Thyroid gland (tissue), 4 donors: ENCODE measurements around the gene HOTAIR. TPM values are rescaled to one million over a fixed set of nuclear protein-coding genes. Genes with fewer than 3 reads are reported as not detected.

Experiments
- DNase-seq, 2 donors: peaks; one replicate each; pipeline ENCODE4 v3.0.0-alpha.2; 2019
- H3K27ac ChIP-seq, 3 donors: fragments of 200-600 bp; sonication (generic); 1 replicate in 2 of 3; 2 replicates in 1 of 3; pipeline ENCODE4 v1.5.1; 2016 to 2019; ENCODE audit warnings: mild to moderate bottlenecking in 1 of 3, moderate library complexity in 1 of 3
- H3K27me3 ChIP-seq: fragments of 200-600 bp; sonication (generic); one replicate; pipeline ENCODE4 v1.5.1; 2019
- H3K36me3 ChIP-seq, 2 donors: fragments of 200-600 bp; sonication (generic); one replicate each; pipeline ENCODE4 v1.5.1; 2016 to 2019
- H3K4me1 ChIP-seq, 2 donors: fragments of 200-600 bp; sonication (generic); one replicate each; pipeline ENCODE4 v1.5.1; 2017 to 2019
- H3K4me3 ChIP-seq, 3 donors: fragments of 200-600 bp; sonication (generic); replicated peaks in 1 of 3; 1 replicate in 2 of 3; 2 replicates in 1 of 3; pipeline ENCODE4 v1.5.1; 2016; ENCODE audit warnings: mild to moderate bottlenecking in 1 of 3
- H3K9me3 ChIP-seq: fragments of 200-600 bp; sonication (generic); one replicate; pipeline ENCODE4 v1.5.1; 2017
- CTCF ChIP-seq, 6 experiments: fragments of 200-600 bp in 3 of 6; fragments of 450-650 bp in 3 of 6; sonication (generic) in 3 of 6; IDR thresholded peaks; one replicate each; pipeline ENCODE4 v1.5.1; 2016 to 2019; ENCODE audit warnings: antibody characterized with exemption in 6 of 6, mild to moderate bottlenecking in 2 of 6, inconsistent platforms in 1 of 6, moderate library complexity in 1 of 6
- POLR2A ChIP-seq, 2 donors: fragments of 450-650 bp; IDR thresholded peaks; one replicate each; pipeline ENCODE4 v1.6.1; 2017; ENCODE audit warnings: antibody characterized with exemption in 2 of 2, mild to moderate bottlenecking in 2 of 2, moderate library complexity in 1 of 2
- WGBS, 2 donors: methylation state at CpG; one replicate each; pipeline ENCODE4 v1.1.5; 2017; 5-methylcytosine and 5-hydroxymethylcytosine counted together
- intact Hi-C: fragments of 100-400 bp; cut with DNase I; formaldehyde crosslinking; loops from one replicate; pipeline ENCODE4 v1.15.1; 2023
- total RNA-seq, 4 donors: library from RNA; depleted of rRNA; stranded (reverse); fragments of >200 nt; gene quantifications; one replicate each; pipeline ENCODE4 v1.2.3, GENCODE V29; 2016

HOTAIR gene
- total RNA-seq, 4 donors from 2014 or later = not detected

GRCh38 chr12:53983568-53983949, 8.8 kb upstream of the HOTAIR start:
- no peak for DNase-seq
- no peaks in the 10 kb centered on the region for H3K9me3 ChIP-seq
- H3K27me3 ChIP-seq = peaks cover 94% of the 10 kb centered on the region
- peaks cover 17 to 18% of the 10 kb centered on the region in 2 donors for H3K4me1 ChIP-seq
- H3K4me3 ChIP-seq = no peak overlapping the region
- H3K27ac ChIP-seq = no peak overlapping the region
- intact Hi-C loops = loop anchor here (10.0 kb wide), 1 partner anchor 219 kb away; no protein-coding TSS in a partner anchor
- TF ChIP-seq POLR2A (IDR thresholded peaks at IDR 0.05) = no peak
- TF ChIP-seq CTCF (IDR thresholded peaks at IDR 0.05) = no peak
- 5 to 11% methylated on average over 17 of the region's 17 CpGs for WGBS, 2 donors
- no peaks in the 10 kb centered on the region for H3K36me3 ChIP-seq

- Histone ChIP-seq H3K27me3 (peaks cover 91% of the 10 kb centered on the region), H3K9me3 (no peaks in the 10 kb centered on the region), H3K4me1 (peaks cover 17 to 18% of the 10 kb centered on the region in 2 donors), H3K27ac (no peak overlapping the region), H3K36me3 (no peaks in the 10 kb centered on the region), H3K4me3 (no peak overlapping the region)
- no peak for TF ChIP-seq CTCF (IDR thresholded peaks at IDR 0.05)
- TF ChIP-seq POLR2A (IDR thresholded peaks at IDR 0.05) = no peak
- intact Hi-C loops = loop anchor here (10.0 kb wide), 1 partner anchor 218 kb away; no protein-coding TSS in a partner anchor
- no peak for DNase-seq
- 10 to 12% methylated on average over 26 of the region's 26 CpGs for WGBS, 2 donors
Measured at GRCh38 chr12:53982648-53983567, 8.2 kb upstream of the HOTAIR start.

- Histone ChIP-seq H3K4me1 (peaks cover 17 to 18% of the 10 kb centered on the region in 2 donors), H3K27me3 (peaks cover 89% of the 10 kb centered on the region), H3K27ac (no peak overlapping the region), H3K36me3 (no peaks in the 10 kb centered on the region), H3K4me3 (no peak overlapping the region), H3K9me3 (no peaks in the 10 kb centered on the region)
- WGBS, 2 donors = 11 to 17% methylated on average over 29 to 30 of the region's 30 CpGs
- intact Hi-C loops = loop anchor here (10.0 kb wide), 1 partner anchor 217 kb away; no protein-coding TSS in a partner anchor
- no peak for TF ChIP-seq POLR2A (IDR thresholded peaks at IDR 0.05)
- no peak for TF ChIP-seq CTCF (IDR thresholded peaks at IDR 0.05)
- no peak for DNase-seq
Measured at GRCh38 chr12:53981634-53982565, 7.1 kb upstream of the HOTAIR start.

- peaks cover 13 to 15% of the 10 kb centered on the region in 2 donors for H3K4me1 ChIP-seq
- no peak for DNase-seq
- WGBS, 2 donors = 19 to 29% methylated on average over 15 of the region's 15 CpGs
- no peak overlapping the region for H3K27ac ChIP-seq
- intact Hi-C loops = loop anchor here (10.0 kb wide), 1 partner anchor 216 kb away; no protein-coding TSS in a partner anchor
- H3K4me3 ChIP-seq = no peak overlapping the region
- H3K27me3 ChIP-seq = peaks cover 88% of the 10 kb centered on the region
- H3K36me3 ChIP-seq = no peaks in the 10 kb centered on the region
- no peaks in the 10 kb centered on the region for H3K9me3 ChIP-seq
- no peak for TF ChIP-seq CTCF (IDR thresholded peaks at IDR 0.05)
- TF ChIP-seq POLR2A (IDR thresholded peaks at IDR 0.05) = no peak
Measured at GRCh38 chr12:53980802-53981496, 6.2 kb upstream of the HOTAIR start.
